HEK293T (cell line): ENCODE results near the gene KRT15.

Experiments used
- BHLHE40 ChIP-seq: fragments of 450-650 bp; IDR thresholded peaks from 2 replicates; pipeline ENCODE4 v1.6.1; 2016; ENCODE audit warnings: mild to moderate bottlenecking, moderate library complexity, borderline replicate concordance
- ELF4 ChIP-seq: fragments of 450-650 bp; IDR thresholded peaks from 2 replicates; pipeline ENCODE4 v1.6.1; 2017; ENCODE audit warnings: antibody characterized with exemption
- FOXA1 ChIP-seq: fragments of 450-650 bp; IDR thresholded peaks from 2 replicates; pipeline ENCODE4 v1.6.1; 2016; ENCODE audit warnings: mild to moderate bottlenecking
- FOXM1 ChIP-seq: fragments of 450-650 bp; IDR thresholded peaks from 2 replicates; pipeline ENCODE4 v1.6.1; 2017; ENCODE audit warnings: mild to moderate bottlenecking, borderline replicate concordance
- HDGF ChIP-seq: fragments of 450-650 bp; IDR thresholded peaks from 2 replicates; pipeline ENCODE4 v1.6.1; 2017; ENCODE audit warnings: antibody characterized with exemption, borderline replicate concordance
- LEF1 ChIP-seq: fragments of 450-650 bp; IDR thresholded peaks from 2 replicates; pipeline ENCODE4 v1.6.1; 2017; ENCODE audit warnings: mild to moderate bottlenecking, borderline replicate concordance
- SP1 ChIP-seq: fragments of 450-650 bp; IDR thresholded peaks from 2 replicates; pipeline ENCODE4 v1.6.1; 2017
- ZNF384 ChIP-seq: fragments of 450-650 bp; IDR thresholded peaks from 2 replicates; pipeline ENCODE4 v1.6.1; 2016
- TF ChIP-seq, protein P1 (sequence below): fragments of 450-650 bp; IDR thresholded peaks from 2 replicates; pipeline ENCODE4 v1.6.1; 2016

DNA sequence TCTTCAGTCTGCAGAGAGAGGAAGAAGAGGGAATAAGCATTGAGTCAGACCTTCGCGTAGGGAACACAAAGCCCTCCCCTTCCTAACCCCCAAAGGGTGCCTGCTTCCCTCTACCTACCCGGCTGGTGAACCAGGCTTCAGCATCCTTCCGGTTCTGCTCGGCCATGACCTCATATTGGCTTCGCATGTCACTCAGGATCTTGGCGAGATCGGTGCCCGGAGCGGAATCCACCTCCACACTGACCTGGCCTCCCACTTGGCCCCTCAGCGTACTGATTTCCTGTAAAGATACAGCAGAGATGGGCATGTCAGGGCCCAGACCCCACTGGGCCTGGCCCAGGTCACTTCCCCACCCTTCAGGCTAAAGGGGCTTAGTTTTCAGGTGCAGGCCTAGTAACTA, 5.6 kb upstream of the KRT15 start:
- no peak for TF ChIP-seq LEF1
- TF ChIP-seq SP1 = no peak
- TF ChIP-seq FOXM1 = no peak
- TF ChIP-seq ZNF384 = no peak
- TF ChIP-seq HDGF = no peak
- TF ChIP-seq BHLHE40 = no peak
- no peak for TF ChIP-seq FOXA1
- TF ChIP-seq, protein P1, sequence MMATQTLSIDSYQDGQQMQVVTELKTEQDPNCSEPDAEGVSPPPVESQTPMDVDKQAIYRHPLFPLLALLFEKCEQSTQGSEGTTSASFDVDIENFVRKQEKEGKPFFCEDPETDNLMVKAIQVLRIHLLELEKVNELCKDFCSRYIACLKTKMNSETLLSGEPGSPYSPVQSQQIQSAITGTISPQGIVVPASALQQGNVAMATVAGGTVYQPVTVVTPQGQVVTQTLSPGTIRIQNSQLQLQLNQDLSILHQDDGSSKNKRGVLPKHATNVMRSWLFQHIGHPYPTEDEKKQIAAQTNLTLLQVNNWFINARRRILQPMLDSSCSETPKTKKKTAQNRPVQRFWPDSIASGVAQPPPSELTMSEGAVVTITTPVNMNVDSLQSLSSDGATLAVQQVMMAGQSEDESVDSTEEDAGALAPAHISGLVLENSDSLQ = no peak
- TF ChIP-seq ELF4 = no peak
